NOMO-1 (cell line): ENCODE measurements around the gene FKBP8.

Experiments
- DNase-seq, 2 experiments: peaks; one replicate each; lab custom pipeline; 2025; ENCODE audit not compliant: unreplicated experiment in 2 of 2; lab: John Stamatoyannopoulos, UW

FKBP8 gene

DNA sequence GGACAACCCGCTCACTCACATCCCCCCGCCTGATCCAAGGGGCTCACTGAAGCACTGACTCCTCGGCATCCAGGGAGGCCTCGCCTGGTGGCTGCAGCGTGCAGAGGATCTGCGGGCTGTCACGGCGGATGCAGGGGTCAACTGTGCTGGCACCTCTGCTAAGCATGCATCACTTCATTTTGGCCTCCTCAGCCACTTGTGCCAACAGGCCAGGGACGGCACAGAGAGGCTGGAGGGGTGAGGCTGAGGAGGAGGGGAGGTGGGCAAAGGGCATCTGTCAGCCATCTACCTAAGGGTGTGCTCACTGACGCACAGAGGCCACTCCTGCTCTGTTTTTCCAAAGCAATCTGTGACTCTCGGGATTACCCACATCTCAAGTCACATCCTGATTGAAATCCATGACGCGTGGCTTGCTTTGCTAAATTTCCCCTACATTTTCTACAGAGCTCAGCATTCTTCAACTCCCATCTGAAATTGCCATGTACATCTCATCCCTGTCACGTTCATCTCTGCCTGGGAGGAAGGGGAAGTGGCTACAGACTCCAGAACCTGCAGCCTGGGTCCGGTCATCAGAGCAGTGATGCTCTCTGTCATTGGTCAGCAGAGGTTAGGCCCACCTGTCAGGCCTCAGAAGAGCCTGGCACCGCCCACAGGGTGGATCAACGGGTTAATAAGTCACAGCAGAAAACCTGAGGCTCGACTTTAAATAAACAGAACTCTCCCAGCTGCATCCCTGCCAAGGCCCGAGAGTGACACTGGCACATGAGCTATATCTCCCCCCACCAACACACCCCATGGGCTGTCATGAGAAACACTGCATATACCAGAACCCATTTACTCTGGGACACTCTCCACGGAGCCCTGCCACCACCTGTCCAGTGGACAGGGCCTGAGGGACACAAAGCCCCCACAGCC is 39.1 kb downstream of the FKBP8 start:
- no peak for DNase-seq

DNA sequence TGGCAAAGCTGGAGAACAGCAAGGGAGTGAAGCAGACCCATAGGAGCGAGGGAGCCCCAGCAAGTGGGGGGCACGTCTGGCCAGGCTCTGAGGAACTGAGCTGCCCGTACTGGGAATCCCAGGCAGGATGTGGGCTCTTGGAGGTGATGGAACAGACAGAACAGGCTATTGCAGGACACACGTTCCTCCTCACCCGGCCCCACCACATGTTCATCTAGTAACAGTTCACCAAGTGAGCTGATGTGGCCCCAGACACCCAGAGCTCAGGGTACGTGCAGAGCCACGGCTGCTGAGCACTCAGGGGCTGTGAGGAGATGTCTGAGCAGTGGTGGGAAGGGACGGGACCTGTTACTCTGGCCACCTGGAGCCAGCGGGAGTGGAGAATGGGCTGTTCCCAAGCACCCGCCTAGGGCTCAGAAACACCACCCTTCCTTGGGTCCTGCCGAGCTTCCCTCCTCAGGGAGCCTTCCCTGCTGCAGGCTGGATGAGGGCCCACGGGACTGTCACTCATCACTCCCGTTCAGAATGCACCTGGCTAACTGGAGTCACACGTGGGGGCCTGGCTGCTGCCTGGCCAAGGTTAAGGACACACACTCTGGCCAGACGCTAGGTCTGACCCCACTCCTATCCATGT is 39.9 kb downstream of the FKBP8 start:
- DNase-seq: no peak

DNA sequence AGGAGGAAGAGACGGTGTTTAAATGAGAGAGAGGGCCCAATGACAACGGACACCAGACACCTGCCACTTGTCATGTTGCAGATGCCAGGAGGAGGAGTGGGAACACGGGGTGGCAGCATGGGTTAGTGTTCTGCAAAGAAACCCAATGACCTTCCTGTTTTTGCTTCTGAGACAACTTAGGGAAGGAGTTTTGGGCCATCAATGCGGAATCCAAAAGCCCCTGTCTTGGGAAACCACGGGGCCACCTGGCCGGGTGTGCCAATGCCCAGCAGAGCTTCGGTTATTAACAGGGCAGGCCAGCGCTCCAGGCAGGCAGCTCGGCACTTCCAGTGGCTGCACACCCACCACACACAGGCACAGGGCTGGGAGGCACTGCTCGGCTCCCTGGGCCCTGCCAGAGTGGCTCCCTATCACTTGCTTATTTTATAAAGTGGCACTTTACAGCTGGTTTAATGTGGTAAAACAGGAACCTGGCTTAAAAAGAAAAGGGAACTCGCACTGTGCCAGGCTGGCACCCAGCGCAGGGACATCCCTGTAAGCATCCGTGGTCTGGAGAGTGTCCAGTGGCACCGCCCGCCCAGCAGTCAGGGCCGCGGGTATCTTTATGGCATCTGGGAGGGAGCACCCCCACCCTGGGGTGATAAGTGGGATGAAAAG is 40.6 kb downstream of the FKBP8 start:
- DNase-seq: peak; percentile 52 to 64

DNA sequence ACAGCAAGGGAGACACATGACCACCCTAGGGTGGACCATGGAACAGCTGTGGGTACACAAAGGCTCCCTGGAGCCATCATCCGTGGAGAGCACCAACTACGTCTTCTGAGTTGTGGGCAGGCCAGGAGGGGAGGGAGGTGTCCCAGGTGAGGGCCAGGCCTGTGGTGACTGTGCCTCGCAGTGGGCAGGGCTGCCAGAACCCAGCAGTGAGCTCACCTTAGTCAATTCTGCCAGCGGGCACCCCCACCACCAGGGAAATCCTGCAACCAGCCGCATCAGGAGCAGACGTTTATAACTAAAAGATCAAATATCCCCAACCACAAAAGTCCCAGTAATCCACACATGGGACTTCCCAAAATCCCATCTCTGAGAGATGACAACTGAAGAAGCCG is 41.1 kb downstream of the FKBP8 start:
- no peak for DNase-seq

DNA sequence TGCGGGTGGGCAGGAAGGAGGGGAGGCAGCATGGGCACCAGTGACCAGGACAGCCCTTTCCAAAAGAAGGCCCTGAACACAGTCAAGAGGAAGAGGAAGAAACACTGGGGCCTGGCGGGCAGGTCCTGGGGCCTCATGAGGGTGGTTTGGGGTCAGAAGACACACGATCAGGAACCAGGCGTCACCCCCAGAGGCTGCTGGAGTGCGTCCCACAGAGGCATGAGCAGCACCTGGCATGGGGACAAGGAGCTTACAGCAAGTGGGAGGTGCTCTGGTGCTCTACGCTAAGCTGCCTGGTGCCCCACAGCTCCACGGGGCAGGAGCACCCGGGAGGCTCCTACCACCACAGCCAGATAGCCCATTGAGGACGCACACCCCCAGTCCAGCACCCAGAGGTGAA is 41.5 kb downstream of the FKBP8 start:
- peak; percentile 42 to 48 for DNase-seq

DNA sequence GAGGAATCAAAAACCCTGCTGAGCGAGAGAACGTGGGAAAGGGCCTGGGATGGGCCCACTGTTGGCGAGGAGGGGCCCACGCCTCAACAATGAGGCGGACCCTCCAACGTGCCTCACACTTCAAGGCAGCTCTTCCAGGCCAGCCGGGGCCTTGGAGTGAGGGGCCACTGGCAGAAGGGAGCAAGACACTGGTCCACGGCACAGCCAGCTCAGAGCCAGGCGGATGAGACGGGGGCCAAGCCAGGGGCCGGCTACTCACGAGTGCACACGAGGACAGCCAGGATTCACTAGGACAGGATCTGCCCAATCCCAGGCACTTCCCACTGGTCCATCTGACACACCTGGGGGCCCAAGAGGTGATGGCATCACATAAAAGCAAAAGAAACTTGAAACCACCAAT is 42.0 kb downstream of the FKBP8 start:
- no peak for DNase-seq

DNA sequence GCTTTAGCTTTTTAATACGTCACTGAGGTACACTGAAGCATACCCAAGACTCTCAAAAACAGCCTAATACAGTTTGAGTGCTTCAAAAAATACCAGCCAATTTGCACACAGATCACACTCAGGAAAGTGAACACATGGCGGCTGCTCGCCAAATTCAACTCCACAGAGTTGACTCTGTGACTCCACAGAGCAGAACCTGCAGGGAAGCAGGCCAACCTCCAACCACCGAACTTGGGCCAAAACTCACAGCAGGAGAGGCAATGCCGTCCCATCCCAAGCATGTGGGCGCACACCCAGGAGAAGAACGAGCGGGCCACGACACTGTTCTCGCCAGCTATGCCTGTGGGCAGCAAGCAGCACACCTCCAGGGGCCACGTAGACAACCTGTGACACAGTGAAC is 42.6 kb downstream of the FKBP8 start:
- no peak for DNase-seq

DNA sequence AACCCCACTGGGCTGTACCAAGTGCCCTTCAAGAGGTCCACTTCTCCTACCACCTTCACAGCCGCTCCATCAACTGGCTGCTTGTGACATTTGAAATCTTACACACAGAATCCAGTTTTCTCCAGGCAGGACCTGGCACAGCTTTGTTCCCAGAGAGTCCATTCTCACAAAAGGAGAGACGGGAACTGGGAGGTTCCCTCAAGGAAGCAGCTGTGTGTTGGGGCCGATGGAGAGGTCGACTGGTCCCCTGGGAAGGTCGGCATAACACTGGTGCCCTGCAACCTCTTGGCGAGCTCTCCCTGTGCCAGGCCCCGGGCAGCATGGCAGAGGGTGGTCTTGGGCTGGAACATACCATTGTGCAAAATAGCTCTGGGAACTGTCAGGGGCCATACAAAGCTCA is 43.0 kb downstream of the FKBP8 start:
- no peak for DNase-seq

DNA sequence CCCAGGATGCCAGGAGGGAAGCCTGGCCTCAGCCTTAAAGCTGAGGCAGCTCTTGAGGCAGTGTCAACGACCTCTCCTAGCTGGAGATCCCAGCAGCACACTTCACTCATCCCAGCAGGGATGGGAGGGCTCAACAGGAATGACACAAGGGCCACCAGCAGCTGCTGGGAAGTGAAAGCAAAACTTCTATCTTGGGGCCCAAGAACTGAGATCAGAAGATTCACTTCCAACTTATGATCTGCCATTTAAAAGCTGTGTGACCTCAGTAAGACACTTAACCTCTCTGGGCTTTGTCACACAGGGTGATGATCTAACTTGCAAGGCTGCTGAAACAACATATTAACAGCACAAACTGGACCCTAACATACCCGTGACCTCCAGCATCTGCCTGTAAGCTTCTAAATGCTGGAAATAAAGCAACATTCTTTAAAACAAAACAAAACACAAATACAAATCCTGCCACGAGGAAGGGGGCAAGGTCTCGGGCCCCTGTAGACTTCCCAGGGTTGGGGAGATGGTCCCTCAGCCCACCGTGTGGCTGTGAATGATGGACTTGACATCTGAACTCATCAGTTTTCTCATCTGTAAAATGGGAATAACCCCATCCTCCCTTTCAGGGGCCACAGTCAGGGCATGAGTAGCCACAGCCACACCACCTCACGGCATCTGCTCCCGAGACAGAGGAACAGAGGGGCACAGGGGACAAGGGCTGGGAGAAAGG is 44.2 kb downstream of the FKBP8 start:
- DNase-seq: no peak

DNA sequence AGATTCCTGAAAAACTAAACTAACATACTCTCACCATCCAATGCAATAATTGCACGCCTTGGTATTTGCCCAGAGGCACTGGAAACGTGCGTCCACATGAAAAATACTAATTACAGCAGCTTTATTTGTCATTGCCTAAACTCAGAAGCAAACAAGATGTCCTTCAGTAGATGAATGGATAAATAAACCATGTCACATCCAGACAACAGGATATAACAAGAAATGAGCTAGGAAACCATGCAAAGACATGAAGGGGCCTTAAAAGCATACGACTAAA is 46.5 kb downstream of the FKBP8 start:
- DNase-seq: no peak

DNA sequence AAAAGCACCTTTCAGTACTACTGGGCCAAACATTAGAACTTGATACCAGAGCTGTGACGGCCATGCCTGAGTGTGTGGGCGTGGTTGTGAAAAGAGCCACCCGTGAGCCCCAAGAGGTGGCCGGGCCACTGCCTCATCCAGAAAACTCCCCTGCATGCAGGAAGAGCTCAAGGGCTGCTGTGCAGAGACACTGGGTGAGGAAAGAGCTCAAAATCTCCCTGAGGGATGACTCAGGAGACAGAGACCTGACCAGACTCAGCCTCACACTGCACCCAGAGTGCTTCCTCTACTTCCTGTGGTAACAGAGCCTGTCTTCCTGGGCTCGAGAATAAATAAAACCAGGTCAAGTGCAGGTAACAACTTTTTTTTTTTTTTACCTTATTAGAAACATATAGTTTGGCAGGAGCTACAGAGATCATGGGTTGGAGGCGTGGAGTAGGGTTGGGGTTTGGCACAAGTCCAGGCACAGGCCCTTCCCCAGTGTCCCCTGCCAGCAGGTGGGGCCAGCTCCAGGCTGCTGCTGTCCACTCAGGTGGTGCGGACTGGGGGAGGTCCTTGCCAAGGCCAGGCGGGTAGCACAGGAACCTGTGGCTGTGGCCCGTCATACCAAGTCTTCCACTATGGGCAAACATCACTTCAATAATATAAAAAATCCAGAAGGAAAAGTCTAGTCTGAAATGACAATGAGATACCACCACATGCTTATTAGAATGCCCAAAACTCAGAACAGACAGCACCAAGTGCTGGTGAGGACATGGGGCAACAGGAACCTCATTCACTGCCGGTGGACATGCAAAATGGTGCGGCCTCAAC is 47.0 kb downstream of the FKBP8 start:
- DNase-seq: peak; percentile 9 to 60

DNA sequence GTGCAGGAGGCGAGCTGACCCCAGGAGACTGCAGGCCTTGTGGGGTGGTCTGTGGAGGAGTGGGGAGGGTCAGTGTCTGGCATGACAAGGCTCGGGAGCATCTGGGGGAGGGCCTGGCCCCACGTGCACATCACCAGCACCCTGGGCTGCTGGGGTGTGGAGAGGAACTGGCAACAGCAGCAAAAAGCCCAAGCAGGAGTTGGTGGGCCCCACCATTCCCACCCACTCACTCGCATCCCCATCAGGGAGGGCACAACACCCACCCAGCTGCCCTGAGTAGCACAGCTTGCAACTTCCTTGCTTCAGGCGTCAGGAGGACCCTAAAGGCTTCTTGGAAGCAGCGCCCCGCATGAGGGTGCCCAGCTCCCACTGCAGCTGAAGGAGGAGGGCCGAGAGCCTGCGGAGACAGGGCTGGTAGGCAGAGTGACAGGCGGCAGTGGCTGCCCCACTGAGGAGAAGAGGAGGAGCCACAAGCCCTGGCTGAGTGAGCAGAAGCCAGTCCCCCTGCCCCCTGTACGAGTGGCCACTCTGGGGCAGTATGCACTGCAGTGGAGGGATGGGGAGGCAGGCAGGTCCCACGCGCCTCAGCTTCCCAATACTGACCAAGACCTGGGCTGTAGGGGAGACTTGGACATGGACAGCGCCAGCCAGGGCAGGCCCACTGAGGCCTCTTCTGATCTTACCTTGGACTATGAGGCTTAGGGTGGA is 48.0 kb downstream of the FKBP8 start:
- DNase-seq: no peak

DNA sequence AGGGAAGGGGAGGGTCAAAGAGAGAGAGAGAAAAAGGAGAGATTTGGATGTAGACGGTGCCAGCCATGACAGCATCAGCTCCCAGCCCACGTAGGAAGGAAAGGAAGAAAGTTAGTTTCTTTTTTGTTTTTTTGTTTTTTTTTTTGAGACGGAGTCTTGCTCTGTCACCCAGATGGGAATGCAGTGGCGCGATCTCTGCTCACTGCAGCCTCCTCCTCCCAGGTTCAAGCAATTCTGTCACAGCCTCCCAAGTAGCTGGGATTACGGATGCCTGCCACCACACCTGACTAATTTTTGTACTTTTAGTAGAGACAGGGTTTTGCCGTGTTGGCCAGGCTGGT is 49.1 kb downstream of the FKBP8 start:
- no peak for DNase-seq

DNA sequence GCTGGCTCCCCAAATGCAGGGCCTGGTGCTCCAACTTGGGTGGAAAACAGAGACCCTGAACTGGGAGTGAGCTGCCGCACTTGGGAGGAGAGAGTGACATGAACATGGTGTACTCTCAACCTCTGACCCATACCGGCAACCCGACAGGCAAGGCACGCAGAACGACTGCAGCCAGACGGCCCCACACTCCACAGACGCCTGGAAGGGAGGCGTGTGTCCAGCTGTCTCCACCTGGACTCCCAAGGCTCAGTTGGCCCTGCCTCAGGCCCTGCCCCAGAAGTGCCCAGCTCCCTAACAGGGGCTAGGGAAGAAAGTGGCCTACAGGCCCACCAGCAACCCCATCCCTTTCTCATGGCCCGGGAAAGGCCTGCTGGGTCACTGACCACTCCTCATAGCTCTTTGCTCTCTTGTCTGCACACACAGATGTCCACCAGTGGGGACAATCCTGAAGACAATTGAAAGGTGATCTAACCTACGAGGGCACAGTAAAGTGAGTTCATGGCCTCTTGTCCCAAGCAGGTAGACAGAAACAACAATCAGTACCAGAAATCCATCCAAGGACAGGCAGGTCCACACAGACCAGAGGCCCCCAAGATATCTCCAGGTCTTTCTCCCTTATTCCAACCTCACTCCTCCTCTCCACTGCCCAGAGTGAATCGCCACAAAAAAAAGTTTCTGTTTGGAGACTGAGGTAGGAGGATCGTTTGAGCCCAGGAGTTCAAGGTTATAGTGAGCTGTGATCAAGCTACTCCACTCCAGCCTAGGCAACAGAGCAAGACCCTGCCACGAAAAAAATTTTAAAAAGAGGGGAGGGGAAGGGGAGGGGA is 49.7 kb downstream of the FKBP8 start:
- DNase-seq: no peak

DNA sequence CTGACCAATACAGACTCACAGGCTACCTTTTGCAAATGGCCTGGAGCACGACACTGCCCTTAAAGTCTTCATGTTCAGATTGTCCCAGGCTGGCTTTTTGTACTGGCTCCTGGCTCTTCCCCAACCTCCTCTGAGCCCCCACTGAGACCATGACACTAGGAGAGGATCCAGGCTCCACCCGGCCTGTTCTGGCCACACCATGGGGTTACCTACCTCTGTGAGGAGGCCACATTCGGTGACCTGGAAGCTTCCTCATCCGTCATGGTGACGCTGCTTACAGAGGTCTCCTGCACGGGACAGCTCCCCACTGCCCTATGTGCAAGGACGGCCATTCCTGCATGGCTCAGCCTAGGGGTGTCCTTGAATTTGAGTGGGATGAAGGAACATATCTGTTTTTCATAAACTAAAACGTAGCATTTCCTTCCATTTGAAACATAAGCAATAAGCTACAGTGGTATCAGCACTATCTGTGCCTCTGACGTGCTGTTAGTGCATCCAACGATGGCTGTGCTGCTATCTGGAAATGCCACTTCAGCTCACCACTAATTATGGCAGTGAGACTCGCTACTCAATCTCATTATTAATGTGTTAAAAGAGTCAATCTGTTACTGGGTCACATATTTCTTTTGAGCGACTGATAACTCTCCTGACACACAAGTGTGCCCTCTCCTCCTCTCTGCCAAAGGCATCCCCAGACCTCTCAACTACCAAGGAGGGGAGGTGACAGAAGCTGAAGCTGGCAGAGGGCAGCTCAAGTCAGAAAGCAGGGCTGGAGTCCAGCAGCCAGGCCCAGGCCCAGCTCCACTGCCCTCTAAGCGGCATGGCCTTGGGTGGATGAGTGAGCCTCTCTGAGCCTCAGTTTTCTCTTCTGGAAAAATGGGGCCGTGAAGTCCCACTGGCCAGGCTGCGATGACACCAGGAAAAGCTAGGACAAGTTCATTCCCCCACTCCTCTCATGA is 51.1 kb downstream of the FKBP8 start:
- no peak for DNase-seq

DNA sequence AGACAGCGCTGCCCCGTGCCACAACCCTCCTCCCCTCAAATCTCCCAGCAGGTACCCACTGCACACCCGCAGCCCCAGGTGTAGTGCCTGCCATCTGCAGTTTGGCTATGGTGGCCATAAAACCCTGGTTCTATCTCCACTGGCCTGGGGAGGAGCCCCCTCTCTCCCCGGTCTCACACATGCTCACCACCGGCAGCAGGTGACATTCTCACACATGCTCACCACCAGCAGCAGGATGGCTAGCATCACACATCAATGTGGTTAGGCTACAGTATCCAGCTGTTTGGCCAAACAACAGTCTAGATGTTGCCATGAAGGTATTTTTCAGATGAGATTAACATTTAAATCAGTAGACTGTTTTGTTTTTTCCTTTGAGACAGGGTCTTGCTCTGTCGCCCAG is 52.6 kb downstream of the FKBP8 start:
- DNase-seq: no peak

DNA sequence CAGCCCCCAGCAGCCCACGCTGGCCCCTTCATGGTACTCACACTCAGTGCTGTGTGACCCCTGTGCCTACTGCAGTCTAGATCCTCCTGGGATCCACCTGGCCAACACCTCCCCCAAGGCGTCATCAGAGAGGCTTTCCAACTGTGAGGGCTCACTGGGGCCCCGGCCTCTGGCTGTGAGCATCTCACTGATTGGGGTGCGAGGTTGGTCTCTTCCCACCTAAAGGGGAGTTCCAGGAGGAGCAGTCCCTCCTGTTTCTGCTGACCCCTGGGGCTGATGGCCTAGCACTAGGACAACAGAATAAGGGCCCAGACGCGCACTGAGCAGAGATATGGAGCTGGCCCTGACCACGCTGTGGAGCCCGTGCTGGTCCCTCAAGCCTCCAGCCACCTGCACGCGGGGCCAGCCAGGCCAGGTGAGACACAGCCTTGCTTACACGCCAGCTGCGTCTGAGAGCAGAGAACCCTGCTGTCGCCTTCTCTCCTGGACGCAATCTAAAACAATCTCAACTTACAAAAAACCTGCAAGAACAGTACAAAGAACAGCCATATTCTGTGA is 53.7 kb downstream of the FKBP8 start:
- DNase-seq: no peak
